AML-193 (cell line): ENCODE measurements around the gene PIGV.
A peak's percentile ranks its signal among the peaks of the same experiment; 100 is the strongest.
"Not testable (repeated sequence)": the region's sequence is repeated elsewhere in the genome, so short reads cannot be mapped to it uniquely, and the experiment has no call there.

Experiments
- DNase-seq, 2 experiments: peaks; one replicate each; lab custom pipeline; 2025; lab: John Stamatoyannopoulos, UW

The PIGV gene

GRCh38 chr1:26832249-26832960 is 44.7 kb downstream of the PIGV start:
- no peak for DNase-seq

GRCh38 chr1:26833432-26834405 is 46.0 kb downstream of the PIGV start:
- peak; percentile 81 to 84 for DNase-seq

GRCh38 chr1:26837665-26838064 is 49.9 kb downstream of the PIGV start:
- not testable (repeated sequence) for DNase-seq

- no peak for DNase-seq
Measured at GRCh38 chr1:26838474-26839338, 51.0 kb downstream of the PIGV start.

- DNase-seq: no peak
Measured at GRCh38 chr1:26839339-26839722, 51.6 kb downstream of the PIGV start.

- no peak for DNase-seq
Measured at GRCh38 chr1:26839779-26840178, 52.0 kb downstream of the PIGV start.

GRCh38 chr1:26844424-26845196 is 56.9 kb downstream of the PIGV start:
- DNase-seq: no peak

GRCh38 chr1:26847826-26848225 is 60.1 kb downstream of the PIGV start:
- not testable (repeated sequence) for DNase-seq
